Colonic mucosa (tissue), 4 donors: Measurements from ENCODE around the gene ZSCAN21. TPM values are rescaled to one million over a fixed set of nuclear protein-coding genes. Genes with fewer than 3 reads are reported as not detected.

ENCODE experiments used
- DNase-seq: peaks from one replicate; pipeline ENCODE4 v3.0.0-alpha.2; 2020
- H3K27ac ChIP-seq: fragments of 200-600 bp; one replicate; pipeline ENCODE4 v1.8.0; 2021
- H3K27me3 ChIP-seq: fragments of 200-600 bp; one replicate; pipeline ENCODE4 v1.8.0; 2021
- H3K36me3 ChIP-seq: fragments of 200-600 bp; one replicate; pipeline ENCODE4 v1.8.0; 2021
- H3K4me1 ChIP-seq: fragments of 200-600 bp; one replicate; pipeline ENCODE4 v1.8.0; 2021; ENCODE audit warnings: mild to moderate bottlenecking
- H3K4me3 ChIP-seq: fragments of 200-600 bp; one replicate; pipeline ENCODE4 v1.8.0; 2021
- H3K9ac ChIP-seq, 2 donors: one replicate each; pipeline ENCODE4 v1.7.0; 2013; ENCODE audit warnings: control low read depth in 2 of 2, low read depth in 2 of 2, low read length in 2 of 2
- H3K9me3 ChIP-seq: fragments of 200-600 bp; one replicate; pipeline ENCODE4 v1.8.0; 2021
- CTCF ChIP-seq: fragments of 200-600 bp; IDR thresholded peaks from one replicate; pipeline ENCODE4 v1.8.0; 2022; ENCODE audit warnings: antibody characterized with exemption, mild to moderate bottlenecking
- intact Hi-C: fragments of 100-400 bp; cut with DNase I; formaldehyde crosslinking; loops from one replicate; pipeline ENCODE4 v1.14.1; 2022
- total RNA-seq, 2 donors: library from RNA; stranded (reverse); fragmentation: NEBNext Ultra II Directional in 1 of 2; extraction: Animal tissue kit (Norgen Biotek cat#: 25700) in 1 of 2; gene quantifications; one replicate each; pipeline ENCODE4 v1.2.1, GENCODE V29; 2021
- donor health status: healthy.
- donor health status: DM: no; HTN: no; CAD: no.
- donor health status: DM: no; HTN: no; CAD: no.

ZSCAN21 gene
- total RNA-seq, 2 donors from 2014 or later, result 6.2 to 7.7 TPM

GRCh38 chr7:100022621-100023020 is 27.0 kb upstream of the ZSCAN21 start:
- H3K4me3 ChIP-seq, result no peak overlapping the region
- TF ChIP-seq CTCF, result no peak
- H3K4me1 ChIP-seq, result peaks cover 13% of the 10 kb centered on the region
- no peaks in the 10 kb centered on the region for H3K27me3 ChIP-seq
- intact Hi-C loops, result no loop called here
- H3K36me3 ChIP-seq, result peaks cover 9% of the 10 kb centered on the region
- peak overlapping the region in 1 of 2 donors; percentile 32 for H3K9ac ChIP-seq
- H3K9me3 ChIP-seq, result no peaks in the 10 kb centered on the region
- DNase-seq, result peak; percentile 88
- H3K27ac ChIP-seq, result peak overlapping the region; percentile 69

- Histone ChIP-seq H3K4me3 (no peak overlapping the region), H3K9ac (peak overlapping the region in 1 of 2 donors; percentile 32), H3K9me3 (no peaks in the 10 kb centered on the region), H3K4me1 (peaks cover 13% of the 10 kb centered on the region), H3K27ac (no peak overlapping the region), H3K36me3 (peaks cover 9% of the 10 kb centered on the region), H3K27me3 (no peaks in the 10 kb centered on the region)
- intact Hi-C loops, result no loop called here
- no peak for TF ChIP-seq CTCF
- DNase-seq, result no peak
Observed at GRCh38 chr7:100023526-100023925, 26.0 kb upstream of the ZSCAN21 start.

GRCh38 chr7:100024020-100024619 is 25.5 kb upstream of the ZSCAN21 start:
- Histone ChIP-seq H3K4me1 (peaks cover 13% of the 10 kb centered on the region), H3K27ac (no peak overlapping the region), H3K4me3 (no peak overlapping the region), H3K9me3 (no peaks in the 10 kb centered on the region), H3K36me3 (peaks cover 9% of the 10 kb centered on the region), H3K27me3 (no peaks in the 10 kb centered on the region), H3K9ac (no peak overlapping the region)
- no peak for DNase-seq
- intact Hi-C loops, result no loop called here
- TF ChIP-seq CTCF, result no peak

GRCh38 chr7:100027197-100027596 is 22.4 kb upstream of the ZSCAN21 start:
- intact Hi-C loops, result no loop called here
- TF ChIP-seq CTCF, result no peak
- H3K36me3 ChIP-seq, result peaks cover 16% of the 10 kb centered on the region

GRCh38 chr7:100029596-100029995 is 20.0 kb upstream of the ZSCAN21 start:
- no peak overlapping the region for H3K9ac ChIP-seq
- TF ChIP-seq CTCF, result no peak
- DNase-seq, result no peak
- H3K27ac ChIP-seq, result no peak overlapping the region
- H3K27me3 ChIP-seq, result no peaks in the 10 kb centered on the region
- no peaks in the 10 kb centered on the region for H3K4me1 ChIP-seq
- H3K4me3 ChIP-seq, result no peak overlapping the region
- H3K9me3 ChIP-seq, result no peaks in the 10 kb centered on the region
- intact Hi-C loops, result no loop called here
- H3K36me3 ChIP-seq, result peaks cover 7% of the 10 kb centered on the region

More at GRCh38 chr7:100027197-100027596, 22.4 kb upstream of the ZSCAN21 start:
- no peak for DNase-seq
- Histone ChIP-seq H3K9me3 (no peaks in the 10 kb centered on the region), H3K27me3 (no peaks in the 10 kb centered on the region), H3K4me3 (no peak overlapping the region), H3K9ac (no peak overlapping the region), H3K27ac (no peak overlapping the region), H3K4me1 (peaks cover 7% of the 10 kb centered on the region)
